Pancreas (tissue), 10 donors: Measurements from ENCODE around the gene MRPS25. TPM values are rescaled to one million over a fixed set of nuclear protein-coding genes. Genes with fewer than 3 reads are reported as not detected.

ENCODE experiments used
- ATAC-seq, 4 donors: fragments of 200-7000 bp; cut with Tn5 transposase; one replicate each; pipeline versions ENCODE4 v1.8.0 to v1.9.1; 2020; ENCODE audit warnings: mild to moderate bottlenecking in 4 of 4, moderate library complexity in 4 of 4
- DNase-seq, 6 donors: peaks; one replicate each; pipeline ENCODE4 v3.0.0-alpha.2; 2020
- FAIRE-seq: peaks from 2 replicates; lab custom pipeline; 2012; peaks lifted over from hg19 to GRCh38; lab: Jason Lieb, UNC
- H3K27ac ChIP-seq, 4 donors: fragments of 200-600 bp; sonication (generic); 1 replicate in 3 of 4; 2 replicates in 1 of 4; pipeline versions ENCODE4 v1.5.0 to v1.8.0; 2020
- H3K27me3 ChIP-seq, 4 donors: fragments of 200-600 bp; one replicate each; pipeline ENCODE4 v1.8.0; 2021
- H3K36me3 ChIP-seq, 3 donors: fragments of 200-600 bp; sonication (generic) in 1 of 3; one replicate each; pipeline versions ENCODE4 v1.5.0 to v1.8.0; 2020 to 2021
- H3K4me1 ChIP-seq, 3 donors: fragments of 200-600 bp; one replicate each; pipeline ENCODE4 v1.8.0; 2021
- H3K4me3 ChIP-seq, 4 donors: fragments of 200-600 bp; sonication (generic) in 2 of 4; one replicate each; pipeline versions ENCODE4 v1.5.0 to v1.8.0; 2020 to 2021
- H3K9me3 ChIP-seq, 4 donors: fragments of 200-600 bp; one replicate each; pipeline ENCODE4 v1.8.0; 2021
- WGBS, 2 donors: extraction: QIAGEN DNeasy Blood & Tissue Kit; methylation state at CpG; one replicate each; pipeline ENCODE4 v1.1.7; 2013; 5-methylcytosine and 5-hydroxymethylcytosine counted together
- intact Hi-C, 3 donors: fragments of 100-400 bp; cut with DNase I; formaldehyde crosslinking; loops; one replicate each; pipeline versions ENCODE4 v1.11.1 to v1.14.2; 2022
- polyA plus RNA-seq, 2 donors: library from polyadenylated mRNA; stranded (reverse); fragments of 200-250 nt; gene quantifications; one replicate each; pipeline ENCODE4 v1.2.3, GENCODE V29; 2013
- total RNA-seq, 6 donors: library from RNA; stranded (reverse); fragmentation: NEBNext Ultra II Directional in 4 of 6; extraction: Animal tissue kit (Norgen Biotek cat#: 25700) in 4 of 6; gene quantifications; one replicate each; pipeline versions ENCODE4 v1.2.1 to v1.2.4, GENCODE V29; 2021 to 2023
- TF ChIP-seq, protein P1 (sequence below), 4 donors: fragments of 200-600 bp; sonication (generic) in 3 of 4; IDR thresholded peaks; one replicate each; pipeline versions ENCODE4 v1.5.0 to v1.8.0; 2021; ENCODE audit warnings: antibody characterized with exemption in 4 of 4
- donor health status: healthy with polysubstance abuse.
- donor health status: DM: no; HTN: no; CAD: no; lungs with moderate emphysema.
- donor health status: DM: no; HTN: no; CAD: no.
- donor health status: control.
- donor health status: control.
- donor health status: Bipolar disorder and iron deficiency.
- donor health status: DM: yes; HTN: yes; CAD: no.
- donor health status: DM: no; HTN: no; CAD: no.
- donor health status: DM: no; HTN: no; CAD: no.
- donor health status: DM: yes; HTN: yes; CAD: no.

The MRPS25 gene
- total RNA-seq = 10 to 100 TPM; 14.3 to 22.0 (median 18.1) TPM
- 10 to 100 TPM; 26.1 to 44.0 TPM for polyA plus RNA-seq

- H3K36me3 ChIP-seq = no peaks in the 10 kb centered on the region
- H3K9me3 ChIP-seq = no peaks in the 10 kb centered on the region
- ATAC-seq = peak; percentile 99
- intact Hi-C loops = no loop called here
- H3K4me1 ChIP-seq = peaks cover 4 to 11% (median 10%) of the 10 kb centered on the region in 3 donors
- no peaks in the 10 kb centered on the region for H3K27me3 ChIP-seq
- no peak for FAIRE-seq
- TF ChIP-seq, protein P1, sequence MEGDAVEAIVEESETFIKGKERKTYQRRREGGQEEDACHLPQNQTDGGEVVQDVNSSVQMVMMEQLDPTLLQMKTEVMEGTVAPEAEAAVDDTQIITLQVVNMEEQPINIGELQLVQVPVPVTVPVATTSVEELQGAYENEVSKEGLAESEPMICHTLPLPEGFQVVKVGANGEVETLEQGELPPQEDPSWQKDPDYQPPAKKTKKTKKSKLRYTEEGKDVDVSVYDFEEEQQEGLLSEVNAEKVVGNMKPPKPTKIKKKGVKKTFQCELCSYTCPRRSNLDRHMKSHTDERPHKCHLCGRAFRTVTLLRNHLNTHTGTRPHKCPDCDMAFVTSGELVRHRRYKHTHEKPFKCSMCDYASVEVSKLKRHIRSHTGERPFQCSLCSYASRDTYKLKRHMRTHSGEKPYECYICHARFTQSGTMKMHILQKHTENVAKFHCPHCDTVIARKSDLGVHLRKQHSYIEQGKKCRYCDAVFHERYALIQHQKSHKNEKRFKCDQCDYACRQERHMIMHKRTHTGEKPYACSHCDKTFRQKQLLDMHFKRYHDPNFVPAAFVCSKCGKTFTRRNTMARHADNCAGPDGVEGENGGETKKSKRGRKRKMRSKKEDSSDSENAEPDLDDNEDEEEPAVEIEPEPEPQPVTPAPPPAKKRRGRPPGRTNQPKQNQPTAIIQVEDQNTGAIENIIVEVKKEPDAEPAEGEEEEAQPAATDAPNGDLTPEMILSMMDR (IDR thresholded peaks at IDR 0.05) = no peak
- DNase-seq = peak; percentile 85 to 96 (median 88)
- WGBS, 2 donors = 0 to 1% methylated on average over 53 to 69 of the region's 69 CpGs
- H3K4me3 ChIP-seq = peak within 1 kb of the TSS; percentile 73 to 94 (median 82)
- H3K27ac ChIP-seq = peak within 1 kb of the TSS; percentile 53 to 76 (median 64)
These were observed at the start of gene MRPS25 for GRCh38 chr3:15064835-15065549. Gene MRPS25 (minus strand): TSS chr3:15065315. CDS start chr3:15065194, 121 bp downstream.

GRCh38 chr3:15113884-15114283, 48.8 kb upstream of the MRPS25 start:
- intact Hi-C loops = no loop called here
- 65 to 78% methylated on average over 3 of the region's 3 CpGs for WGBS, 2 donors
- Histone ChIP-seq H3K36me3 (no peaks in the 10 kb centered on the region), H3K9me3 (no peaks in the 10 kb centered on the region), H3K4me1 (no peaks in the 10 kb centered on the region), H3K27me3 (no peaks in the 10 kb centered on the region), H3K27ac (no peak overlapping the region), H3K4me3 (no peak overlapping the region)
- no peak for FAIRE-seq
- no peak for DNase-seq
- TF ChIP-seq, protein P1 (IDR thresholded peaks at IDR 0.05) = no peak
- ATAC-seq = no peak

- TF ChIP-seq, protein P1 (IDR thresholded peaks at IDR 0.05) = no peak
These were observed 48.4 kb upstream of the MRPS25 start for GRCh38 chr3:15113471-15113870.

GRCh38 chr3:15112011-15112410, 46.9 kb upstream of the MRPS25 start:
- intact Hi-C loops = no loop called here
- Histone ChIP-seq H3K27ac (no peak overlapping the region), H3K9me3 (no peaks in the 10 kb centered on the region), H3K27me3 (no peaks in the 10 kb centered on the region), H3K36me3 (no peaks in the 10 kb centered on the region), H3K4me1 (no peaks in the 10 kb centered on the region), H3K4me3 (no peak overlapping the region)
- TF ChIP-seq, protein P1 (IDR thresholded peaks at IDR 0.05) = no peak
- ATAC-seq = no peak
- 67 to 74% methylated on average over 3 of the region's 3 CpGs for WGBS, 2 donors
- DNase-seq = no peak
- FAIRE-seq = no peak

More at GRCh38 chr3:15113471-15113870, 48.4 kb upstream of the MRPS25 start:
- no peaks in the 10 kb centered on the region for H3K27me3 ChIP-seq
- H3K36me3 ChIP-seq = no peaks in the 10 kb centered on the region
- DNase-seq = no peak
- H3K4me3 ChIP-seq = no peak overlapping the region
- FAIRE-seq = no peak
- intact Hi-C loops = no loop called here
- H3K9me3 ChIP-seq = no peaks in the 10 kb centered on the region
- 29 to 30% methylated on average over 6 of the region's 6 CpGs for WGBS, 2 donors
- H3K4me1 ChIP-seq = no peaks in the 10 kb centered on the region
- no peak for ATAC-seq
- no peak overlapping the region for H3K27ac ChIP-seq

- intact Hi-C loops = no loop called here
- WGBS, 2 donors = 59 to 62% methylated on average over 4 of the region's 4 CpGs
- ATAC-seq (no peak), DNase-seq (no peak), FAIRE-seq (no peak)
- no peak overlapping the region for H3K4me3 ChIP-seq
- no peak overlapping the region for H3K27ac ChIP-seq
- no peaks in the 10 kb centered on the region for H3K9me3 ChIP-seq
- no peaks in the 10 kb centered on the region for H3K36me3 ChIP-seq
- no peaks in the 10 kb centered on the region for H3K27me3 ChIP-seq
- TF ChIP-seq, protein P1 (IDR thresholded peaks at IDR 0.05) = no peak
- H3K4me1 ChIP-seq = no peaks in the 10 kb centered on the region
These were observed 45.1 kb upstream of the MRPS25 start for GRCh38 chr3:15110206-15110605.
